Globus pallidus (tissue), 1 donor: ENCODE measurements around the gene RPL18.
"Not testable (repeated sequence)": the region's sequence is repeated elsewhere in the genome, so short reads cannot be mapped to it uniquely, and the experiment has no call there.

Source experiments
- DNase-seq: peaks from one replicate; pipeline ENCODE4 v3.0.0-alpha.2; 2015; ENCODE audit warnings: low spot score

Gene RPL18

DNA sequence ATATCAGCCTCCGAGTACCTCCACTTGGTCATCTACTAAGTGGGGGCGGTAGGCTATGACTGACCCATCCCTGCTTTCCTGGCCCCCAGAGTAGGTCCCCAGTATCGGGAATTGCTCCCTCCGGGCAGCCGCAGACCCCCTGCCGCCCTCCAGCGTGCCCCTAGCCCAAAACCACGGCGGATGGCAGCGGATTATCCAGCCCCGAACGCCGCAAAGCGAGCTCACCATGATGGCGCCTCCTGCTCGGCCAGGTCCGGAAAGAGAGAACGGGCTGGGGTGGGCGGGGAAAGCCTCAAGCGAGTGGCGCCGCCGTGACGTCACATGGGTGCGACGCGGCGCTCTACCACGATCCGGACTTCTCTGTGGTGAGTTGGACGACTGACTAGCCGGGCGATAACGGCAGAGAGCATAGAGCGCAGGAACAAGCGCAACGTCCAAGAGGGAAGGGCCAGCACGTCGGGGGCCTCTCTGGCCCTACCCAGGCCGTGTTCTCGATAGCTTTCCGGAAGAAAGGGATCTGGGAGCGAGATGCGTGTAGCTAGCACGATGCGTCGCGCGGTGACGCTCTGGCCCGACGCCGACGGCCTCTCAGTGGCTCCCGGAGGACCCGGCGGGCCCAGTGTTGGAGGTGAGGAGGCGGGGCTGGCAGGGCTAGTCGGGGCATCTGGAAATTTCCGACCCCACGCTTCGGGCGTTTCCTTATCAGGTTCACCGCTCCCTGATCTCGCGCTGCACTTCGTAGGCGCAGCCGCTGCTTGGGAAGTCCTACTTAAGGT is at the start of gene RPL18, which contains the start of gene SPHK2:
Gene RPL18 (minus strand): TSS at position 263 of the 776 bp plus-strand sequence. CDS start 35 bp downstream, at position 228.
Gene SPHK2 (plus strand): TSS at position 591 of the 776 bp plus-strand sequence. CDS start 1,009 bp downstream, outside the sequence.
- DNase-seq, result peak; percentile 100

DNA sequence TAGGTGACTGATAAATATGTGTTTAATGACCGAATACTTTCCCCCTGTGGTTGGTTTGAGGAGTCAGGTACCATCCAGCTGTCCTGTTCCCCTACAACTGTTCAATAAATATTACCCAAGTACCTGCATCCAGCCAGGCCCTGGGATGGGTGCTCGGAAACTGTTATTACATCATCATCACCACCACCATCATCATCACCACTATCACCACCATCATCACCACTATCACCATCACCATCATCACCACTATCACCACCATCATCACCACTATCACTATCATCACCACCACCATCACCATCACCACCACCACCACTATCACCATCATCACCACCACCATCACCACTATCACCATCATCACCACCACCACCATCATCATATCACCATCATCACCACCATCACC is 49.8 kb upstream of the RPL18 start:
- DNase-seq, result no peak

DNA sequence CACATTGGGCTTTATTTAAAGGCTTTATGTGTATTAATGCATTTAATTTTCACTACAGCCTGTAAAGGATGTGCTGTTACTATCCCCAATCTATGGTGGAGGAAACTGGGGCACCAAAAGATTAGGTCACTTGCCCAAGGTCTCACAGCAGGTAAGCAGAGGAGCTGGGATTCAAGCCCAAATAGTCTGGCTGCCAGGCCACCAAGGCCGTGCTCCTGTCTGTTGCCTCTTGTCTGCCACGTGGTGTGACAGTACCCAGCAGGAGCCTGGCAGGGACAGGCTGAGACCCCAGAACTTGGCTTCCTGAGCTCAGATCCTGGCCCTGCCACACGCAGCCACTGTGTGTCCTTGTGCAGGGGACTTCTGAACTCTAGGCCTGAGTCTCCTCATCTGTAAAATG is 49.4 kb upstream of the RPL18 start:
- DNase-seq, result no peak

- no peak for DNase-seq
These were observed 46.8 kb upstream of the RPL18 start for GRCh38 chr19:48665786-48666185.

DNA sequence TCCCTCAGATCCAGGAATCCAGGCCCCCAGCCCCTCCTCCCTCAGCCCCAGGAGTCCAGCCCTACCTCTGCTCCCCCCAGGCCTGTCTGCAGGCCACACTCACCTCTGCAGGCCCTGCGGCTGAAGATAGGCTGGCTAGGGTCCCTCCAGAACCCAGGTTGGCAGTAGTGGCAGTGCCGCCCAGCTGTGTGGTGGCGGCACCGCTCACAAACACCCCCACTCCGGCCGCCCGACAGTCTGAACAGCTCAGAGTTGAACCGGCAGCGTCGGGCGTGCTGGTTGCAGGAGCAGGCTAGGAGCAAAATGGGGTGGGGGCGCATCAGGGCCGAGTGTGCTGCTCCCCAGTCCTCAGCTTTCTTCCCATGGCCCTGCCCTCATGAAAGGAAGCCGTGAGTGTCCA is 45.5 kb upstream of the RPL18 start:
- DNase-seq, result no peak

GRCh38 chr19:48663667-48664066 is 44.7 kb upstream of the RPL18 start:
- no peak for DNase-seq

DNA sequence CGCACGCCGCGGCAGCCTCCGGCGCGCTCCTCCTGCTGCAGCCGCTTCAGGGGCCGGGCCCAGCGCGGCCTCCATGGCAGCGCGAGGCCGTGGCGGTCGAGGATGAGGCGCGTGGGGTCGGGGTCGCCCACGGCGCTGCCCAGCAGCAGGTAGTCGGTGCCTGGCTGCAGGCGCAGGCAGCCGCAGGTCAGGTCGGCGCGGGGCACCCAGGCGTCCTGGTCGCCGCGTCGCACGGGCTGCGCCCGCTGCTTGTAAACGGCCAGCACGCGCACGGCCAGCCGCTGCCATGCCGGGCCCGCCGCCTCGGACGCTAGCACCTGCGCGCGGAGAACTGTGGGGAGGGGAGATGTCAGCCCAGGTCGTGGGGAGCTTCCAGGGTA is 42.7 kb upstream of the RPL18 start:
- no peak for DNase-seq

GRCh38 chr19:48660852-48661710 is 42.1 kb upstream of the RPL18 start:
- peak; percentile 83 for DNase-seq

- DNase-seq, result peak; percentile 24
These were observed 40.8 kb upstream of the RPL18 start for GRCh38 chr19:48659768-48660167.

GRCh38 chr19:48658483-48658882 is 39.5 kb upstream of the RPL18 start:
- no peak for DNase-seq

GRCh38 chr19:48657828-48658227 is 38.9 kb upstream of the RPL18 start:
- not testable (repeated sequence) for DNase-seq

DNA sequence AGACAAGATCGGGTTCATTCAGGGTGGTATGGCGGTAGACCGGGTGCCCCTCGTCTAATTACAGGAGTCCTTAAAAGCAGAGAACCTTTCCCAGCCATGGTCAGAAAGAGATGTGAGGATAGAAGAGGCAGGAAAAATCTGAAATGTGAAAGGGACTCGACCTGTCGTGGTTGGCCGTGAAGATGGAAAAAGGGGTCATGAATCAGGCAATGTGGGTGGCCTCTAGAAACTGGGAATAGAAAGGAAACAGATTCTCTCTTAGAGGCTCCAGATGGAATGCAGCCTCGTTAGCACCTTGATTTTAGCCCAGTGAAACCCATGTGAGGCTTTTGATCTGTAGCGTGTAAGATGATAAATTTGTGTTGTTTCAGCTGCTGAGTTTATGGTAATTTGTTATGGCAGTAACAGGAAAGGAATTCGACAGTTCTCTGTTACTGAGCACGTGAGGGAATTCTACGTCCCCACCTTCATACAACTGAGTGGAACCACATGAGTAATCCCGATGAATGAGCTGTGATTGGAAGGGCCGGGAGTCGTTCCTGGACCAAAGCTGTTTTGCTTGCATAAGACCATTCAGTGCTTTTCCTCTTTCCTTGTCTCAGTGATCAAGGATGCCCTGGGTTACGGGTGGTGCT is 38.0 kb upstream of the RPL18 start:
- DNase-seq, result no peak

DNA sequence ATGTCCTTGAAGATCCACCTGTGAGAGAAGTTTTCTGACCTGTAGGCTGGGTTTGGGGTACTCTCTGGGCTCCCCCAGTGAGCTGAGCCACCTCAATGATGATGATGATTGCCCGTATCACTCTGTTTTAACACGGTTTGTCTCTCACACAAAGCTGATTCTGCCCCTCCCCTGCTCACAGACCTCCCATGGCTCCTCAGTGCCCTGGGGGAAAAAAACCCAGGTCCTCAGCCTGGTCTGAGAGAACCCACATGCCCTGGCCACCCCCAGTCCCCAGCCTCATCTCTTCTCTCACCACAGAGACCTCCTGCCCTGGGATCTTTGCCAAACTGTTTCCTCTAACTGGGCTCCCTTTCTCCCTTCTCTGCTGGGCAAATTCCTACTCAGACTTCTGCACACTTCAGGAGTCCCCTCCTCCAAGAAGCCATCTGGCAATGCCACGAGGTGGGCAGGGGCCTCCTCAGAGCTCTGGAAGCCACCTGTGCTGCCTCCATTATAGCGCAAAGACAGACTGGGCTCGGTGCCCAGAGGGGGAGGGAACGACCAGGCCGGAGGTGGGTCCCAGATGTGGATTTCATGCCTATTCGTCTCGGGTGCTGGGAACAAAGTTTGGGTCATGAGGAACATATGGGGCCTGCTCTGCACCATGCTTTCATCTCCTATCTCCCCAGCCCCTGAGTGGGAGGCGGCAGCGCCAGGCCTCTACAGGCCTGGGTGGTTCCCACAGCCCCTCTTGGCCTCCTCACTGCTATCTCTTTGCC is 35.5 kb upstream of the RPL18 start:
- DNase-seq, result no peak

GRCh38 chr19:48651683-48652048 is 32.7 kb upstream of the RPL18 start:
- no peak for DNase-seq

DNA sequence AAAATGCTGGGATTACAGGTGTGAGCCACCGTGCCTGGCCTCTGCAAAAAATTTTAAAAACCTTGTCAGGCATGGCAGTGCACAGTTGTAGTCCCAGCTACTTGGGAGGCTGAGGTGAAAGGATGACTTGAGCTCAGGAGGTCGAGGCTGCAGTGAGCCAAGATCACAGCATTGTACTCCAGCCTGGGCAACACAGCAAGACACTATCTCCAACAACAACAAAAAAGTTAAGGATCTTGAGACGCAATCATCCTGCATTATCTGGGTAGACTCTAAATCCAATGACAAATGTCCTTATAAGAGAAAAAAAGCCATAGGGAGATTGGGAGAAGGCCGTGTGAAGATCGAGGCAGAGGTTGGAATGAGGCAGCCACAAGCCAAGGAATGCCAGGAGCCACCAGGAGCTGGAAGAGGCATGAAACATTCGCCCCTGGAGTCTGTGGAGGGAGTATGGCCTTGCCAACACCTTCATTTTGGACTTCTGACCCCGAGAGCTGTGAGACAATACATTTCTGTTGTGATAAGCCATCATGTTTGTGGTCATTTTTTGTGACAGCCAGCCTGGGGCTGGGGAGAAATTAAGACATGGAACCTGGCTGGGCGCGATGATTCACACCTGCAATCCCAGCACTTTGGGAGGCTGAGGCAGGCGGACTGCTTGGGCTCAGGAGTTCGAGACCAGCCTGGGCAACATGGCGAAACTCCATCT is 32.1 kb upstream of the RPL18 start:
- DNase-seq, result no peak

DNA sequence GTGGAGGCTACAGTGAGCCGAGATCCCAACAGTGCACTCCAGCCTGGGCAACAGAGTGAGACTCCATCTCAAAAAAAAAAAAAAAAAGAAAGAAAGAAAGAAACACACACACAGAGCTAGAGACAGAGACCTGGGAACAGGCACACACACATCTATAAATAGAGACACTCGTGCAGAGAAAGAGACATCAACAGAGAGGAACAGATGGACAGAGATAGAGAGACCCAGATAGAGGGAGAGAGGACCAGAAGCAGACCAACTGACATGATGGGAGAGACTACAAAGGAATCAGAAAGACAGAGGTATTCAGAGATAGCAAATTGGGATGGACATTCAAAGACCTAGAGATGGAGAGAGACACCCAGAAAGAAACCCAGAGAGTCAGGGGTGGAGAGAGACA is 29.2 kb upstream of the RPL18 start:
- DNase-seq, result no peak

DNA sequence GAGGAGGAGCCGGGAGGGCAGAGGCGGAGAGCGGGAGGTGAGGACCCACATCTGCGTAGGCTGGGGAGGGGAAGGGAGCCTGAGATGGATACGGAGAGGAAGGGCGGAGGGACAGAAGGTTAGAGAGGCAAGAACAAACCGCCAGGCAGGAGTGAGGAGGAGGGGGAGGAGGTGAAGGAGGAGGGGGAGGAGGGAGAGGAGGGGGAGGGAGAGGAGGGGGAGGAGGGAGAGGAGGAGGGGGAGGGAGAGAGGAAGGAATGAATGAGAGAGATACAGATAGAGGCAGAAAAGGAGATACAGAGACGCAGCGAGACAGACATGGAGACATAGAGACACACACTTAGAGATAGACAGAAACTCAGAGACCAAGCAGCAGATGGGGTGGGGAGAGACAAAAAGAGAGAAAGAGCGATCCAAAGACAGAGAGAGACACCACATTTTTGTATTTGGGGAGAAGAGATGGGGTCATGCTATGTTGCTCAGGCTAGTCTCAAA is 27.8 kb upstream of the RPL18 start:
- DNase-seq, result no peak

- DNase-seq, result peak; percentile 89
These were observed 27.2 kb upstream of the RPL18 start, which contains the start of gene CA11 for GRCh38 chr19:48646001-48646721. Gene CA11 (minus strand): TSS chr19:48646187. CDS start chr19:48645632, 555 bp downstream.

- no peak for DNase-seq
These were observed 26.6 kb upstream of the RPL18 start for GRCh38 chr19:48645620-48646000.
